Epidermal melanocyte (primary cell): ENCODE measurements around the gene BICRAL.
"Not testable (repeated sequence)": the region's sequence is repeated elsewhere in the genome, so short reads cannot be mapped to it uniquely, and the experiment has no call there.

Experiments
- DNase-seq: peaks from one replicate; pipeline ENCODE4 v3.0.0; 2011; ENCODE audit warnings: low spot score; ENCODE audit not compliant: insufficient read length

Gene BICRAL

DNA sequence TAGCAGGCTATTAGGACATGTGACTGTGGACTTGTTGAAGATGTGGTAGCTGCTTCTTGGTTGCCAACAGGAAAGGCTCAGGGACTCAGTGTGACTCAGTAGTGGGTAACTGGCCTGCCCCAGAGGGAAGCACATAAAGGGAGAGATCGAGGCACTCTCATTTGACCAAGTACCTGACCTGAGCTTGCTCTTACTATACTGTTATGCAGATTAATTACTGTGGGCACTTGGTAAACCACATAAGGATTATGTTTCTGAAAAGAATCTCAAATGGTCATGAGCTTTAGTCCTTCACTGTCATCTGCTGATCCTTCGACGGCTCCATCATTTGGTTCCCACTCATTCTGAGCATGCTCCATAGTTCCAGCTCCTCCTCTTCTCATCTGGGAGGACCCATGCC, 49.4 kb downstream of the BICRAL start:
- no peak for DNase-seq

GRCh38 chr6:42834056-42834455, 52.2 kb downstream of the BICRAL start:
- no peak for DNase-seq

GRCh38 chr6:42841844-42842584, 60.2 kb downstream of the BICRAL start:
- no peak for DNase-seq

- DNase-seq = no peak
Observed at GRCh38 chr6:42845327-42845694, 63.5 kb downstream of the BICRAL start.

- no peak for DNase-seq
Observed at GRCh38 chr6:42846505-42846904, 64.7 kb downstream of the BICRAL start.

DNA sequence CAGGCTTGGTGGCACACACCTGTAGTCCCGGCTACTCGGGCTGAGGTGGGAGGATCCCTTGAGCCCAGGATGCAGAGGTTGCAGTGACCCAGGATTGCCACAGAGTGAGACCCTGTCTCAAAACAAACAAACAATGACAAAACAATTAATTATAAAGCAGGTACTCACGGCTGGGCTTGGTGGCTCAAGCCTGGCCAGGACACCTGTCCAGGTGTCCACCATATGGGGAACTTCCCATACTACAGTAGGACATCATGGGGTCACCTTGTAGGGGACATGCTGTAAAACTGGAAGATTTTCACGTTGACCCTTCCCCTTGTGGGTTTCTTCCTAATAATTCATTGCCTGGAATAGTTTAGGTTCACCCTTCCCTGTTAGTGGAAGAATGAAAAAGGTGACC, 66.8 kb downstream of the BICRAL start:
- DNase-seq = no peak

DNA sequence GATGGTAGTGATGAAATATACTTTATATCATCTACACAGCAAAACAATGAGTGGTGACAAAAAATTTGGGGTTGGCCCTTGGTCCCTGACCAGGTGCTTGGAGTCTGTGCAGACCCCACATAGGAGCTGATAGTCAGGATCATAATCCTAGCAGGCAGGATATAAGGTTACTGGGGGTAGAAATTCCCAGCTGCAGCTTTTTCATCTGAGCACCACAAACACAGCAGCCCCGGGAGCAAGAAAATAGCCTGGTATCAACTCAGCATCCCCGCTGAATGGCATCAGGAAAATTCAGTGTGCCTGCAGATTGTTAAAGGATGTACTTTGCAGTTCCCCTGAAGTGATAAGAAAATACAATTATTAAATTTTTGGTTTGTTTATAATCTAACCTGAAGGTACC, 69.7 kb downstream of the BICRAL start:
- no peak for DNase-seq

DNA sequence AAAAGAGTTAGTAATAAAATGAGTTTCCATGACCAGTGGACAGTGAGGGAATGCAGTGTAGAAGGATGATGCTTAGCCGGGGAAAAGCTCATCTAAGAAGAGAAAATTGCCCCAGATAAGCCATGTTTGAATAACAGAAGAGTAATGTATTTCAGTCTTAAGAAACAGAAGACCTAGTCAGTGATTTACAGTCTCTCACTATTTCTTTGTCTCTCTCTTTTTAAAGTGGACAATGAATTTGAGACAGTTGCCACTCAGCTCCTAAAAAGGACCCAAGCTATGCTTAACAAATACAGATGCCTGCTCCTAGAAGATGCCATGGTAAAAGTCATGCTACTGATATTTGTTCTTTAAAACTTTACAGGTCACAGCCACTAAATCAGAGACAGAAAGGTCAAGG, 78.2 kb downstream of the BICRAL start:
- DNase-seq = no peak

- no peak for DNase-seq
Observed at GRCh38 chr6:42860481-42860880, 78.6 kb downstream of the BICRAL start.

DNA sequence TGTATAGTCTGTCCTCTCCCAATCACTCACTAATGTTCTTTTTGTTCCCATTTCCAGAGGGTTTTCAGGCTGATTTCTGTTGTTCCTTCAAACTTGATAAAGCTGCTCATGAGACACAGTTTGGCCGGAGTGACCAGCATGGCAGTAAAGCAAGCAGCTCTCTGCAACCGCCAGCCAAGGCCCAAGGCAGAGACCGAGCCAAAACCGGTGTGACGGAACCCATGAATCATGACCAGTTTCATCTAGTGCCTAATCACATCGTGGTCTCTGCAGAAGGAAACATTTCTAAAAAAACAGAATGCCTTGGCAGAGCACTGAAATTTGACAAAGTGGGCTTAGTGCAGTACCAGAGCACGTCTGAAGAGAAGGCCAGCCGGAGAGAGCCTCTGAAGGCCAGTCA, 82.8 kb downstream of the BICRAL start:
- no peak for DNase-seq

- no peak for DNase-seq
Observed at GRCh38 chr6:42870145-42870936, 88.5 kb downstream of the BICRAL start.

DNA sequence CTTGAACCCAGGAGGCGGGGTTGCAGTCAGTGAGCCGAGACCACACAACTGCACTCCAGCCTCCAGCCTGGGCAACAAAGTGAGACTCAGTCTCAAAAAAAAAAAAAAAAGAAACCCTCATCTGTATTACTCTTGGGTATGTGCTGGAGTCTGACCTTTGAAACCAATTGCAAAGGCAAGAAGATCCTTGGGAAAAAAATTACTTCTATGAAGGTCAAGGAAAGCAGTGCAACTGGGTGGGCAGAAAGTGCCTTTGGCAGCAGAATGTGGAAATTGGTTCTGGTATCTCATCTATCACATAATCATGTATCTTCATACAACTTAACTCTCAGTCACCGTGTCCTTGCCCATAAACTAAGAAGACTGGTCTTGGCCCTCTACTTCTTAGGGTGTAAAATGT, 89.9 kb downstream of the BICRAL start:
- no peak for DNase-seq

GRCh38 chr6:42873313-42873712, 91.5 kb downstream of the BICRAL start:
- DNase-seq = no peak

GRCh38 chr6:42877695-42878094, 95.8 kb downstream of the BICRAL start:
- no peak for DNase-seq

- DNase-seq = peak; percentile 50
Observed at GRCh38 chr6:42879372-42880239, 97.8 kb downstream of the BICRAL start, which contains the start of gene RPL7L1. TSS of gene RPL7L1 (plus strand) at chr6:42879616. CDS start at chr6:42879911, 295 bp downstream.

DNA sequence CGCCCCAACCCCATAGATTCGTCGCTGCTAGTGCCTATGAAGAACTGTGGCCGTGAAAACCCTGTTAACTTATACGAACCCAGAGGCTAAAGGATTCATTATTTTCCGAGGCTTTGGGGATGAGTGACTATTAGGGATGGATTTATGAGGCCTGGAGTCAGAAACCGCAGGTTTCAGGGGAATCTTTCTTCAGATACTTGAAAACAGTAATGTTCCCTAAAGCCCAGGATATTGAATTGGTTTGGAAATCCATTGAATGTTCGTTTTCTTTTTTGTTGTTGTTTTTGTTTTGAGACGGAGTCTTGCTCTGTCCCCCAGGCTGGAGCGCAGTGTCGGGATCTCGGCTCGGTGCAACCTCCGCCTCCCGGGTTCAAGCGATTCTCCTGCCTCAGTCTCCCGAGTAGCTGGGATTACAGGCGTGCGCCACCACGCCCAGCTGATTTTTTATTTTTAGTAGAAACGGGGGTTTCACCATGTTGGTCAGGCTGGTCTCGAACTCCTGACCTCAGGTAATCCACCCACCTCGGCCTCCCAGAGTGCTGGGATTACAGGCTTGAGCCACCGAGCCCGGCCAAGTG, 98.5 kb downstream of the BICRAL start:
- DNase-seq = not testable (repeated sequence)

DNA sequence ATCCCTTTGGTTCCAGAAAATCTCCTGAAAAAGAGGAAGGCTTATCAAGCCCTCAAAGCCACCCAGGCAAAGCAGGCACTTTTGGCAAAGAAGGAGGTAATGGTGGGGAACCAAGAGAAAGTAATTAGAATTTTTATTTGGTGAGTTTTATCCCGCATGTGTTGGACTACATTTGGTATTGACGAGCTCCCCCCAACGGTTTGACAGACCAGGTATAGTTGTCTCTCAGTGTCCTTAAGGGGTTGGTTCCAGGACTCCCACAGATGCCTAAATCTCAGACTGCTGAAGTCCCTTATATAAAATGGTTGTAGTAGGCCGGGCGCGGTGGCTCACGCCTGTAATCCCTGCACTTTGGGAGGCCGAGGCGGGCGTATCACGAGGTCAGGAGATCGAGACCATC, 99.0 kb downstream of the BICRAL start:
- not testable (repeated sequence) for DNase-seq

DNA sequence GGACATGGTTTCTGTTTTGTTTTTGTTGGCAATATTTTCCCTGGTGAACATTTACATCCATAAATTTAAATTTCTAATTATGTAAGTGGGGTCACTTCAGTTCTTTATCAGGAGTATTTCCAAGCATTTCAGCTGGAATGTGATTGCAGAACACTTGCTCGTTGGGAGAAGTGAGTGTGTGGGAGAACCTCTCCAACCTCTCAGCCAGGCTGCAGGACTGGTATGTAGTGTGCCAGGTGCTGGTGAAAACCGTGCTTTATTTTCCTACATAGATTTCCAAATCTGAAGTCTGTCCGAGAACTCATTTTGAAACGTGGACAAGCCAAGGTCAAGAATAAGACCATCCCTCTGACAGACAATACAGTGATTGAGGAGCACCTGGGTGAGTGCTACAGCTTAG, 103.8 kb downstream of the BICRAL start:
- no peak for DNase-seq

DNA sequence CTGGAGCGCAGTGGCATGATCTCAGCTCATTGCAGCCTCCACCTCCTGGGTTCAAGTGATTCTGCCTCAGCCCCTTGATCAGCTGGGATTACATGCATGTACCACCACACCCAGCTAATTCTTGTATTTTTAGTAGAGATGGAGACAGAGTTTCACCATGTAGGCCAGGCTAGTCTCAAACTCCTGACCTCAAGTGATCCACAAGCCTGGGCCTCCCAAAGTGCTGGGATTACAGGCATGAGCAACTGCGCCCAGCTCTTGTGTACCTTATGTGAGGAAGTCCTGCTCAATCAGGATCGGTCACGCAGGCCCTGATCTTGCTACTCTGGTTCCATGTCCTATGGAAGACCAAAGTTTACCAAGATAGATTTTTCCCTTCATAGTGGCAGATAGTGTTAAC, 106.3 kb downstream of the BICRAL start:
- DNase-seq = not testable (repeated sequence)

DNA sequence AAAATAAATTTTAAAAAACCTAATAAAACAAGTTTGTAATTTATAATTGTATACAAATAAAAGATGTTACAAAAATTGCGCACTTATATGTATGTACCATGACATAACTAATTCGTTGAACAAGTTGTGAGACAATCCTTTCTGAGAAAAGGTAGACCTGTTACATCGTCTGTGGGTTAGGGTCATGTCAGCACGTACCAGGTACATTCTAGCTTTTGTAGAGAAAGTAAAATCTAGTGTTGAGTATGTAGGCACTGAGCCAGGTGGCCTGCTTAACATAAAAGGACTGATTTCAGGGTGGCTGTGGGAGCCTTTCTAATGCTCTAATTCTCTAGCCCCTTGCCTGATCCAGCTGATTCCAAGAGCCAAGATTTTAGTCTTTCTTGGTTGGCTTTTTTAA, 108.0 kb downstream of the BICRAL start:
- DNase-seq = no peak
